HT-29 (cell line): ENCODE data around the gene RAP1GAP2. TPM values are rescaled to one million over a fixed set of nuclear protein-coding genes. Genes with fewer than 3 reads are reported as not detected.
"Not testable (repeated sequence)": the region's sequence is repeated elsewhere in the genome, so short reads cannot be mapped to it uniquely, and the experiment has no call there.

ENCODE experiments used
- DNase-seq: peaks from one replicate; pipeline ENCODE4 v3.0.0-alpha.2; 2015; ENCODE audit warnings: low spot score
- total RNA-seq: library from RNA; depleted of rRNA; stranded (reverse); fragments of >200 nt; shearing (Covaris generic); gene quantifications from 2 replicates; pipeline ENCODE4 v1.2.3, GENCODE V29; 2014

The RAP1GAP2 gene
- total RNA-seq, 1 experiment from 2014 or later = 9.6 TPM

- peak; percentile 69 for DNase-seq
These were observed 169.7 kb downstream of the RAP1GAP2 start for GRCh38 chr17:2965621-2966595.

GRCh38 chr17:2967515-2967914, 171.3 kb downstream of the RAP1GAP2 start:
- no peak for DNase-seq

- DNase-seq = no peak
These were observed 175.6 kb downstream of the RAP1GAP2 start for GRCh38 chr17:2971851-2972250.

GRCh38 chr17:2972749-2973148, 176.5 kb downstream of the RAP1GAP2 start:
- no peak for DNase-seq

GRCh38 chr17:2974347-2974746, 178.1 kb downstream of the RAP1GAP2 start:
- no peak for DNase-seq

- peak; percentile 82 for DNase-seq
These were observed 179.3 kb downstream of the RAP1GAP2 start for GRCh38 chr17:2975469-2975958.

- DNase-seq = no peak
These were observed 180.9 kb downstream of the RAP1GAP2 start for GRCh38 chr17:2977157-2977556.

- no peak for DNase-seq
These were observed 181.9 kb downstream of the RAP1GAP2 start for GRCh38 chr17:2978116-2978515.

GRCh38 chr17:2978991-2979390, 182.8 kb downstream of the RAP1GAP2 start:
- no peak for DNase-seq

- DNase-seq = no peak
These were observed 184.1 kb downstream of the RAP1GAP2 start for GRCh38 chr17:2980211-2980903.

- no peak for DNase-seq
These were observed 184.6 kb downstream of the RAP1GAP2 start for GRCh38 chr17:2980904-2981246.

GRCh38 chr17:2981325-2981724, 185.1 kb downstream of the RAP1GAP2 start:
- DNase-seq = no peak

- DNase-seq = no peak
These were observed 186.6 kb downstream of the RAP1GAP2 start for GRCh38 chr17:2982854-2983253.

GRCh38 chr17:2983255-2983654, 187.0 kb downstream of the RAP1GAP2 start:
- DNase-seq = no peak

GRCh38 chr17:2985318-2985717, 189.1 kb downstream of the RAP1GAP2 start:
- no peak for DNase-seq

GRCh38 chr17:2986925-2987324, 190.7 kb downstream of the RAP1GAP2 start:
- no peak for DNase-seq

- not testable (repeated sequence) for DNase-seq
These were observed 193.2 kb downstream of the RAP1GAP2 start for GRCh38 chr17:2989396-2989795.

- DNase-seq = no peak
These were observed 193.6 kb downstream of the RAP1GAP2 start for GRCh38 chr17:2989855-2990254.

- DNase-seq = no peak
These were observed 194.2 kb downstream of the RAP1GAP2 start for GRCh38 chr17:2990396-2990795.

GRCh38 chr17:2991396-2992180, 195.3 kb downstream of the RAP1GAP2 start:
- not testable (repeated sequence) for DNase-seq

- no peak for DNase-seq
These were observed 198.2 kb downstream of the RAP1GAP2 start for GRCh38 chr17:2994441-2994840.

GRCh38 chr17:2995377-2995776, 199.1 kb downstream of the RAP1GAP2 start:
- no peak for DNase-seq
